Fibroblast of gingiva (primary cell): ENCODE results near the gene SLC2A4.
A peak's percentile ranks its signal among the peaks of the same experiment; 100 is the strongest.

Source experiments
- DNase-seq: peaks from one replicate; pipeline ENCODE4 v3.0.0-alpha.2; 2011; ENCODE audit warnings: low read depth

Gene SLC2A4

DNA sequence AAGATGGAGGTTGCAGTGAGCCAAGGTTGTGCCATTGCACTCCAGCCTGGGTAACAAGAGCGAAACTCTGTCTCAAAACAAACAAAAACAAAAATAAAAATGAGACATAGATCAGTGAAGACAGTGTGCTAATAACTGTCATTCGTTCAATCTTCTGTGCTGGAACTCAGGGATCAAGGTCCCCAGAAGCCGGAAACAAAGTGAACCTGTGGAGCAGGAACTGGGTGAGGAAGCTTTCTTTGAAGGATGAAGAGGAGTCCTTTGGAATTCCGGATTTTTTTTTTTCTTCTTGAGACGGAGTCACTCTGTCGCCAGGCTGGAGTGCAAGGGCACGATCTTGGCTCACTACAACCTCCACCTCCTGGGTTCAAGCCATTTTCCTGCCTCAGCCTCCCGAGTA, 2.1 kb upstream of the SLC2A4 start:
- DNase-seq: no peak

DNA sequence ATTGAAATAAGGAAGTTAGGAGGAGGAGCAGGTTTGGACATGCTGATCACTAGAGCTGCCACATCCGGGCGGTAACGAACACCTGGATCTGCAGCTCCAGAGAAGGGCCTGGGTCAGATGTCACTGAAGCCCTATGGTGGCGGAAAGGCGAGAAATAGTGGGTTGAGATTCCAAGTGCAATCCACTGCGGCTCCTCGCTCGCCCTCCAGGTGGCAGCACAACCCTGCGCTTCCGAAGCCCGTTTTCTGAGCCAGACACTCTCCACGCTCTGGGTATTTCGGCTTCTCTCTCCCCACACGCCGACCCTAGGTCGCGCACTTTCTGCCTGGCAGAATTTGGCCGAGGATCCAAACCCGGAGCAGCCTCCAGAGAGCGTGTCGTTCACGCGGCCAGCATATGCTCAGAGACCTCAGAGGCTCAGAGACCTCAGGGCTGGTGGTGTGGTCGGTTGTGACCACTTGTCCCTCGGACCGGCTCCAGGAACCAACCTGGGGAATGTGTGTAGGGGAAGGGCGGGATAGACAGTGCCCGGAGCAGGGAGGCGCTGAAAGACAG, 922 bp upstream of the SLC2A4 start:
- DNase-seq: peak; percentile 70

DNA sequence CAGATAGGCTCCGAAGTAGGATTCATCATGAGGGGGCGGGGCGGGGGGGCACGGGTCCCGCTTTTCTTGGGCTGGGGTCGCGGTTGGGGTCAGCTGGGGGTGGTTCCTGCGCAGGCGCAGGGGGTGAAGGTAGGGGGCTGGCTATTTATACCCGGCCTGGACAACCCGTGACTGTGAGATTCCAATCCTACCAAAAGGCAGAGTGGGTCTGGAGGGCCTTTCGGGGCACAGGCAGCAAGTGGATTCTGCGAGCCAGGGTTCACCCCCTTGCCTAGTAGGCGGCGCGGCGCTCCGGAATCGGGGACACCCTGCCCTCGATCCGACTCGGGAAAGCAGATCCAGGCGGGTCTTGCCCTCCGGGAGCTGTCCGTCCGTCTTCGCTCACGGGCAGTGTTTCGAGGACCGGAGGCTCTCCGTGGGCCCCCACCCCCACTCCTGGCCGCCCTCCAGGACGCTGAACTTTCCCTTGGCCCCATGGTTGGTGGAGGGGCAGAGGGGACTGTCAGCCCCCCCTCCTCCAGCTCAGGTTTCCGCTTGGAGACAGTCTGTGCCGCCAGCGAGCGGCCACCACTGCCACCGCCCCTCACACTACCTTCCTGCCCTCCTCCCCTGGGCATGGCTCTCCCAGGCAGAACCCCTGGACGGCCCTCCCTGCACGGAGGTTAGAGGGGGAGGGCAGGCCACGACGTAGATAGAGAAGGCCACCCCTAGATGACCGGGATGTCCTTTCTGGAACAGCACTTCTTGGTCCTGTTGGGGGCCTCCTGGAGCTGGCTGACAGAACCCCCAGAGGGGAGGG, 634 bp downstream of the SLC2A4 start:
- DNase-seq: no peak

DNA sequence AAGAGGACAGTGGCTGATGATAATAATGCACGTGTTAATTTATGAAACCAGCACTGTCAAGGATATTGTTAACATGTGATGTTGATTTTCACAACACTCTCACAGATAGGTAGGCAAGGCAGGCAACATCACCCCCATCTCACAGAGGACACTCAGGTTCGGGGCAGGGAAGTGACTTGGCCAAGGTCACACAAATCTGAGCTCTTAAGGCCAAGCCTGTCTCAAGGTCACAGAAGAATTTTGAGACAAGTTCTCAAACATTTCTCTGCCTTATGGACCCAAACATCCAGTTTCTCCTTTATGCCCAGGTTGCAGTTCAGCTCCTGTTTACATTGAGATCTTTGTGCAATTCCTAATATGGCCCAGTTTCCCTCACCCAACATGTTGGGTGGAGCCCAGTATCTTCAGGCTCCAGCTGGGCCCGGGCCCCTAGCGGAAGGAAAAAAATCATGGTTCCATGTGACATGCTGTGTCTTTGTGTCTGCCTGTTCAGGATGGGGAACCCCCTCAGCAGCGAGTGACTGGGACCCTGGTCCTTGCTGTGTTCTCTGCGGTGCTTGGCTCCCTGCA, 1.3 kb downstream of the SLC2A4 start:
- DNase-seq: no peak

DNA sequence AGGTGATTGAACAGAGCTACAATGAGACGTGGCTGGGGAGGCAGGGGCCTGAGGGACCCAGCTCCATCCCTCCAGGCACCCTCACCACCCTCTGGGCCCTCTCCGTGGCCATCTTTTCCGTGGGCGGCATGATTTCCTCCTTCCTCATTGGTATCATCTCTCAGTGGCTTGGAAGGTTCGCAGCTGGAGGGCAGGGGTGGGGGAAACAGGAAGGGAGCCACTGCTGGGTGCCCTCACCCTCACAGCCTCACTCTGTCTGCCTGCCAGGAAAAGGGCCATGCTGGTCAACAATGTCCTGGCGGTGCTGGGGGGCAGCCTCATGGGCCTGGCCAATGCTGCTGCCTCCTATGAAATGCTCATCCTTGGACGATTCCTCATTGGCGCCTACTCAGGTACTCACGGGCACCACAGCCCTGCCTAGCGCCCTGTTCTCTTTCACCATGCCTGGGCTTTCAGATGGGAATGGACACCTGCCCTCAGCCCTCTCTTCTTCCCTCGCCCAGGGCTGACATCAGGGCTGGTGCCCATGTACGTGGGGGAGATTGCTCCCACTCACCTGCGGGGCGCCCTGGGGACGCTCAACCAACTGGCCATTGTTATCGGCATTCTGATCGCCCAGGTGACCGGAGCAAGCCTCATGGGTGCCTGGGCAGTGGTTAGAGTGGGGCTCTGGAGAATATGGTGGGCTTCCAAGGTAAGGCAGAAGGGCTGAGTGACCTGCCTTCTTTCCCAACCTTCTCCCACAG, 2.1 kb downstream of the SLC2A4 start:
- no peak for DNase-seq

DNA sequence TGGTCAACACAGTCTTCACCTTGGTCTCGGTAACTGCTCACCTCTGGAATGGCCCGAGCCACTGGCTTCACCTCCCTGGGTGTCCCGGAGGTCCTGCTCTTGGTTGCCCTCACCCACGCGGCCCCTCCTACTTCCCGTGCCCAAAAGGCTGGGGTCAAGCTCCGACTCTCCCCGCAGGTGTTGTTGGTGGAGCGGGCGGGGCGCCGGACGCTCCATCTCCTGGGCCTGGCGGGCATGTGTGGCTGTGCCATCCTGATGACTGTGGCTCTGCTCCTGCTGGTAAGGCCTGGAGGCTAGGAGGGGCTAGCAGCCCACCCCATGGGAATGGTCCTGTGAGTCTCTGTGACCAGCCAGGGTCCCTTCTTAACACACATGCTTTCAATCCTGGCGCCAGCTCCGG, 3.4 kb downstream of the SLC2A4 start:
- no peak for DNase-seq

DNA sequence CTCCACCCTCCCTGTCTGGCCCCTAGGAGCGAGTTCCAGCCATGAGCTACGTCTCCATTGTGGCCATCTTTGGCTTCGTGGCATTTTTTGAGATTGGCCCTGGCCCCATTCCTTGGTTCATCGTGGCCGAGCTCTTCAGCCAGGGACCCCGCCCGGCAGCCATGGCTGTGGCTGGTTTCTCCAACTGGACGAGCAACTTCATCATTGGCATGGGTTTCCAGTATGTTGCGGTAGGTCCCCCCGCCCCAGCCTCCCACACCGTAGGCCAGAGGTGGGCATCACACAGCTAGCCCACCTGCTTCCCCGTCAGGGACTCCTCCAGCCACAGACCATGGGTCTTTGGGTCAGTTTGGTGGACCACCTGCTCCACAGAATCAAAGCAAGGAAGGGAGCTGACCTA, 4.2 kb downstream of the SLC2A4 start:
- DNase-seq: no peak

DNA sequence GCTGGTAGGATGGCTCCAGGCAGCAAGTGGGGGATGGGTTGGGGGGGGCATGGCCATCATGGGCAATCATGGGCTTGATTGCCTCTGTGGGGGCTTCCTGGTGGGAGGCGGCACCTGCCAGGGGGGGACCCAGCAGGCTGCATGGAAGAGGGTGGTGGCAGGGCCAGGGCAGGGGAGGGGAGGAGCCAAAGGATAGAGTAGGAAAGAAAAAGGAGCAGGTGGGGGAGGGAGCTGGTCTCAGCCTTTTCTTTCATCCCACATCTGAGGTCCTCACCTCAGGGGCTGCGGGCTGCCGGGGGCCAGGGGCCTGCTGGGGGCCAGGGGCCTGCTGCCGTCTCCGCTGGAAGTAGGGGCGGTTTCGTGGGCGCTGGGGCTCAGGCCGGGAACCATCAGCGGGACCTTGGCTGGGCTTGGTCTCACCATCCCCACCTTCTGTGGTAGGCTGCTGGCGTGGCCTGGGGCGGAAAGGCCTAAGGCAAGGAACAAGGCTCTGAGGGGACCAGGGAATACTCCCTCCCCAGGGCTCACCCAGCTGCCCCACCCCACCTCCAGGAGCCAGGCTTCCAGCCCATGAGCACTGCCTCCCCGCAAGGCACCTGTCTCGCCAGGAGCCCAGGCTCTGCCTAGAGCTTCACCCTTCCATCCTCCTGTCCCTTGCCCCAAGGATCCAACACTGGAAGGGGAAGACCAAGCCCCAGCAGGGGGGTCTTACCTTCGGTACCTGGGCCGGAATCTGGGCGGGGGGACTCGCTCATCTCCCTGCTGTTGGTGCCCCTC, 7.9 kb downstream of the SLC2A4 start:
- DNase-seq: no peak

DNA sequence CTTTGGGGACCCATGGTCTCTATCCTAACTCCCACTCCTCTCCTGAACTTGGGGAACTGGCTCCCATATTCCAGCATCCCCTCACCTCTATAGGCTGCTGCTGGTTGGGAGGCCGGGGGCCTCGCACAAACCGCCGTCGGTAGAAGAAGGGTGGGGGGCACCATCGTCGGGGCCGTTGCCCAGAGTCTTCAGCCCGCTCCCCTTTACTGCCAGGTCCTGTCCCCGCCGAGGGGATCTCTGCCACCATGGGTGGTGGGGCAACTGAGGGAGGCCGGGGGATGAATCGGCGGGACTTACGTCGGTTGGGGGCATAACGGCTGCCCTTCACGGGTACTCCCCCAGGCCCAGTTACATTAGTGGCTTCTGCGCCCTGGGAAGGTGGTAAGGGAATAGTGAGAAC, 8.6 kb downstream of the SLC2A4 start:
- no peak for DNase-seq

DNA sequence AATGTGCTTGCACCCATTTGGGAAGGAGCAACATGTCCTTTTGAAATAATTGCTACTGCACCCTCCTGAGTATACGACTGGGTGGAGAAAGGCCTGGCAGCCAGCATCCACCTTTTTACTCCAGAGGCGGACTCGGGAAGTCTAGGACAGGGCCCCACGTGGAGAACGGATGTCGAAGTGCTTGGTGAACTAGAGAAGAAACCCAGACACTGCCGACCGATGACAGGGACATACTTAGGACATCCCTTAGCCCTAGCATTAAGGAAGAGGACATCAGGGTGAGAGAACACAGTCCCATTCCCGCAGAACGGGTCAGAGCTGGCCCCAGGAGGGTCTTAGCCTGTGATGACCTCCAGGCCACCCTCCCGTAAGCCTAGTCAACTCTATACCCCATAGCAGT, 9.2 kb downstream of the SLC2A4 start:
- DNase-seq: no peak

DNA sequence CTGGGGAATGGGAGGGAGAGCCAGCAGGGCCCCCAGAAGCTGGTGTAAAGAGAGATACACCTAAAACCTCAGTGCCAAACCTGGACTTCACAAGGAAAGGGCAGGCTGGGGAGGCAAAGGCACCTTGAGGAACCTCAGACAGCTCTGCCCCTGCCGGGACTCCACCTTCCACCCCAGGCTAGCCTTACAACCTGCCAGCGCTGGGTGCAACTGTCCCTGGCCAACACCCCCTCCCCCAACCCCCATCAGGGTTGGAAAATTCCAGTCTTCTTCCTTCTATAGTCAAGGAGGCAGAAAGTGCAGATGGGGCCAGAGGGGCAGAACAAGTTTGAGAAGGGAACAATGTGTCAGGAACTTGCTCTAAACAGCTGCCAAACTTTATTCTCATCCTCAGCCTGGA, 10.7 kb downstream of the SLC2A4 start:
- no peak for DNase-seq

DNA sequence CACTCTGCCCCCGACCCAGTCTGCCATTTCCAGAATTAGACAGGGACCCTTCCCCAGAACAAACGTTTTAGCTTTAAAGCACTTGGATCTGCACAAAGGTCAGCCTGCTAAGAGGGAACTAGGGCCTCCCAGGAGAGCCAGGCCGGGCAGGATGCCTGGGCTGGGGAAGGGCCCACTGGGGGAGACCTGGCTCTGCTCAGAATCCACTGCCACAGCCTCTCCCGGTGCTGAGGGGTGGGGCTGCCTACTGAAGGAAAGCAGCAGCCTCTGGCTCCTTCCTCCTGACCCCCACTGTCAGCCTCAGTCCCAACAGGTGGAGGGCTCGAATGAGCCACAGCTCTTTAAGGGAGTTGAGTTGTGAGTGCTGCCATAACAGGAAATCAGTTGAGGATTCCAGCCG, 11.2 kb downstream of the SLC2A4 start:
- DNase-seq: no peak

DNA sequence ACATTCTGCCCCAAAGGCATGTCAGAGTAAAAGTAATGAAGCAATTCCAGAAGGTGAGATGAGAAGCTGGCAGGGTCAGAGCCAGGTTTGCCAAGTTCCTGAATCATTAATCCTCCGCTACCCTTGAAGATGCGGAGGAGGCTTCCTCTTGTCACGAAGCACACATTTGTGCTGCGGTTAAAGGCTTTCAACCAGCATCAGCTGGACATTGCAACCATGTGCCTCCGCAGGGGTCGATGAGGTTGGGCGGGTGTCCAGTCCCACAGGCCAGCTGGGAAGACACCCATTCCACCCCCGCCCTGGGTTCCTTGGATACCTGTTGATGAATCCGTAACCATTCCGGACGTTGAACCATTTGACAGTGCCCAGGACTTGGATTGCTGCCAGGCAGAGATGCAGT, 11.6 kb downstream of the SLC2A4 start:
- DNase-seq: no peak

DNA sequence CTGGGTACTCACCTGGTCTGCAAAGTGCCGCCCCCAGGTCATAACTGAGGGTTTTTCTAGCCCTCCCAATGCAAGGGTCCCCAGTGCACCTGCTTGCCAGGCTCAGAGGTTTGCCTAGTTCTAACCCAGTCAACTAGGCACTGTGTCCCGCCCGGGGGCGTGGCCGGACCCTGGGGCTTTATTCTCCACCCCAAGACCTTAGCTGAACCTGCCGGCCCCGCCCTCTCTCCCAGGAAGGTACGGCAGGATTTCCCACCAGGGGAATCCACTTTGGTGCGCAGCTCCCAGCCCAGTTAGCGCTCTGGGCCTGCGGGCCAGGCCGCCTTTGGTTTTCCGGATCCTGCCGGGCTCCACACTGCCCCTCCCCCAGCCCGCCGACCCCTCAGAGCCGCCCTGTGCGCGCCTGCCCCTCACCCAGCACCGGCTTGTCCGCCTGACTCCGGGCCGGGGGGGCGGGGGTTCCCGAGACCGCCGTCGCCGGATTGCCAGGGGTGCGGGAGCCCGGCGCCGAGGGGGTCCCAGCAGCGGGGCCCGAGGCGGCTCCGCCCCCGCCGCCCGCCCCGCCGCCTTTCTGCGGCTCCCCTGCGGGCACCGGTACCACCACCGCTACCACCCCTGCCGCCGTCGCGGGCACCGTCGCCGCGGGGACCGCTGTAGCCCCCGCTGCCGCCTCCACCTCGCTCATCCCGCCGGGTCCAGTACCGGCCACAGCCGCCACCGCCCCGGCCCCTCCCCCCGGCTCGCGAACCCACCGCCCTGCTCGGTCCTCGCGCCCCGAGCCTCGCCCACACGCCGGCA, 12.5 kb downstream of the SLC2A4 start:
- no peak for DNase-seq

DNA sequence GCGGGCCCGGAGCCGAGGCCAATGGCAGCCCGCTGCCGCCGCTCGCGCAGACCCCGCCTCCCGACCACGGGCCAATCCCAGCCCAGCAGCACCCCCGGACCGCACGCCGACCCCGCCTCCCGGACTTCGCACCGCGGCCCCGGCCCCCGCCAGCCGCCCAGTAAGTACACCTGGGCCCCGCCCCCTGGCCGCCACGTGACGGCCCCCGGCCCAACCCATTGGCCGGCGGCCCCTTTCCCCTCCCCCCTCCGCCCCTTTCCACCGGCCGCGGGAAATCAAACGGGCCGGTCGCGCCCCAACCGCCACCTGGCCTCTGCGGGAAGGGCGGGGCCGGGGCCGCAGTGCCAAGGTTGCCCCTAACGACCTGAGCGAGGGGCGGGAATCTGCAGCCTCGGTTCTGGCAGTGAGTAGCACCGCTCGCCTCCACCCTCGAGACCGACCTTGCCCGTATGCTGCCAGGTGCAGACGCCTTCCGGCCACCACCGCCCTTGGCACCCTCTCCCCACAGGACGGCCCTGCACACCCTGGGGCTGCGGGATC, 13.2 kb downstream of the SLC2A4 start, which contains the start of gene YBX2:
TSS of gene YBX2 (minus strand) at position 26 of the 540 bp plus-strand sequence. CDS start 139 bp downstream, outside the sequence.
- DNase-seq: no peak

DNA sequence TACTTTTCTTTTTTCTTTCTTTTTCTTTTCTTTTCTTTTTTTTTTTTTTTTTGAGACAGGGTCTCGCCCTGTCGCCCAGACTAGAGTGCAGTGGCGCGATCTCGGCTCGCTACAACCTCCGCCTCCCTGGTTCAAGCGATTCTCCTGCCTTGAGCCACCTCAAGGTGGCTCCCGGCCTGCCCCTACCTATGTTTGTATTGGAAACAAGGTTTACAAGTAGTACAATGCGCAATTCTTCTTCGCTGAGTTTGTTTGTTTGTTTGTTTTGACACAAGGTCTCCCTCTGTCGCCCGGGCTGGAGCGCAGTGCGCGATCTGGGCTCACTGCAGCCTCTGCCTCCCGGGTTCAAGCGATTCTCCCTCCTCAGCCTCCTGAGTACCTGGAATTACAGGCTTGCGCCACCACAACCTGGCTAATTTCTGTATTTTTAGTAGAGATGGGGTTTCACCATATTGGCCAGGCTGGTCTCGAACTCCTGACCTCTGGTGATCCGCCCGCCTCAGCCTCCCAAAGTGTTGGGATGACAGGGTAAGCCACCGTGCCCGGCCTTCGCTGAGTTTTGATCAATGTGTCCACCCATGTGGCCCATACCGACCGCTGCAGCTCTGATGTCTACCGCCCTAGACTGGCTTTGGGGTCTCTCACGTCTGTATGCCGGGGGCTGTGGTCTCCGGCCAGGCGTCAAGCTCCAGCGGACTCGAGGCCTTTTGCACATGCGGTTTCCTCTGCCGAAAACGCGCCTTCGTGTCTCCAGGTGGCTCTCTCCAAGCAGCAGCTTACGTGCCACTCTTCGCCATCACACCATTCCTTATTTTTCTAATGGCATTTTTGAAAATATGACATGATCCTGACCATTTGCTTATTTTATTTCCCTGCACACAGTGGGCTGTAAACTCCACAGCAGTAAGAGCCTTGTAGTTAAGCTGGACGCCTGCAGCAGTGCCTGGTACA, 14.0 kb downstream of the SLC2A4 start:
- no peak for DNase-seq

DNA sequence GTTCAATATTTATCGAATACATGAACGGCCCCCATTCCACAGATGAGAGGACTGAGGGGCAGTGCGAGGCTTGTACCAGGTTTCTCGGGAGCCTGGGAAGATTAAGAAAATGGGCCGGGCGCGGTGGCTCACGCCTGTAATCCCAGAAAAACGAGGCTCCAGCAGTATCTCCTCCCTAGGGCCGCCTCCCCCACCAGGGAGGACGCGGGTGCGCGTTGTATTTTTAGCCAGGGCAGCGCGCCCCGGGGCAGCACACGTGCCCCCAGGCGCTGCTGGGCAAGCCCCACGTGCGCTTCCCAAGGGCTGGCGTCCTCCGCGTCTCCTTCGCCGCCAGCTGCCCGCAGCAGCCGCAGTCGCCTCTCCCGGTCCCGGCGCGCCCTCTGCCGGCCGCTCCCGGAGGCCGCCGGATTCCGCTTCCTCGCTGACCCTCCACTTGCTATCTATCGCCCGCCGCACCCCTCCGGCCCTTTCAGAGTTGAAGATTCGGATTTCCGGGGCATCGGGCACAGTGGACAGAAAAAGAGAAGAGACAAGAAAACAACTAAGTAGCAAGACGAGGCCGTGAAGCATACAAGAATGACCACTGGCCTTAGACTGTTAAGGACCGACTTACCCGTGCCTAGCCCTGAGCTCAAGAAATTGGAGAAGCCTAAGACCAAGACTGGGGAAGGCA, 14.8 kb downstream of the SLC2A4 start:
- peak; percentile 82 for DNase-seq

DNA sequence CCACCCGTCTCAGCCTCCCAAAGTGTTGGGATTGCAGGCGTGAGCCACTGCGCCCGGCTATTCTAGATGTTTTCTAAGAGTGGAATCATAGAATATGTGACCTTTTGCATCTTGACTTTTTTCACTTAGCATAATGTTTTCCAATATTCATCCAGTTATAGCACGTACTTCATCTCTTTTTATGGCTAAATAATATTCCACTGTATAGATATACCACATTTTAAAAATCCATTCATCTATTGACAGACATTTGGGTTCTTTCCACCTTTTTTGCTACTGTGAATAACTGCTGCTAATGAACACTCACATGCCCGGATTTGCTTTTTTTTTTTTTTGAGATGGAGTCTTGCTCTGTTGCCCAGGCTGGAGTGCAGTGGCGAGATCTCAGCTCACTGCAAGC, 22.7 kb downstream of the SLC2A4 start:
- DNase-seq: no peak
